Stimulated activated CD8-positive, alpha-beta memory T cell treated with anti-CD3 and anti-CD28 coated beads, Interleukin-12 subunit alpha, Interleukin-12 subunit beta, amount 100 ng/mL, for 1 hour (primary cell): ENCODE measurements around the gene ZSCAN30.
A peak's percentile ranks its signal among the peaks of the same experiment; 100 is the strongest.

ENCODE experiments used
- DNase-seq: peaks from one replicate; pipeline ENCODE4 v3.0.0-alpha.2; 2020; ENCODE audit warnings: low read depth

Gene ZSCAN30

DNA sequence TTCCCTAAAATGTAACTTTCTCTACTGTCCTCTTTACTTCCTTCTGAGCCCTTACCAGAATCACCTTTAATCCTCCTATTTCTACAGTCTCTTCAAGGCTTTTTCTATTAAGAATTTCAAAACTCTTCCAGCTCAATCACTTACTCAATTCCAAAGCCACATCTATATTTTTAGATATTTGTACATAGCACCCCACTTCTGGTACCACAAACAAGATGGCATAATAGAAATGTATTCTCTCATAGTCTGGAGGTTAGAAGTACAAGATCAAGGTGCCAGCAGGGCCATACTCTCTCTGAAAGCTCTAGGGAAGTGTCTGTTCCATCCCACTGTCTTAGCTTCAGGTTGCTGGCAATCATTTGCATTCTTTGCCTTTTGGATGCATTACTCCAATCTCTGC is 11.1 kb downstream of the ZSCAN30 start:
- no peak for DNase-seq

- DNase-seq: no peak
Observed at GRCh38 chr18:35278085-35278484, 11.9 kb downstream of the ZSCAN30 start.

GRCh38 chr18:35277633-35278032 is 12.4 kb downstream of the ZSCAN30 start:
- no peak for DNase-seq

- DNase-seq: no peak
Observed at GRCh38 chr18:35276267-35276666, 13.8 kb downstream of the ZSCAN30 start.

- DNase-seq: no peak
Observed at GRCh38 chr18:35271656-35272055, 18.4 kb downstream of the ZSCAN30 start.

- DNase-seq: no peak
Observed at GRCh38 chr18:35268821-35269220, 21.2 kb downstream of the ZSCAN30 start.

DNA sequence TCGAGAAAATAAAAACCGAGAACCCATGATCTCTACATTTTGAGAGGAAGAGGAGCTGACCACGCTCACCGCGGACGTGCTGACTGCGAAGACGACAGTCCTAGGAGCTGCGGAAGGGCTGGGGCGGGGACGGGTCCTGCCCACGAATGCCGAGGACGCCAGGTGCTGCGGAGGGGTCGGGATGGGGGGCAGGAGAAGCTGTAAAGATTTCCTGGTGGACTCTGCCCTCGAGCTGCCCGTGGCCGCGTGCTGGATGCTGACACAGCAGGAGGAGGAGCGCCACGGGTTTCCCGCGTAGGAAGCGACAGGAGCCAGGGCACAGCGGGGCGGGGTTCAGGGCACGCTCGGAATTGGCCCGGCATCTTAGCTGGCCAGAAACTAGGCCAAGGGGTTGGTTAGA is 22.2 kb downstream of the ZSCAN30 start:
- DNase-seq: no peak

- peak; percentile 56 for DNase-seq
Observed at GRCh38 chr18:35267161-35267651, 22.8 kb downstream of the ZSCAN30 start.

- DNase-seq: no peak
Observed at GRCh38 chr18:35264409-35264808, 25.6 kb downstream of the ZSCAN30 start.

- DNase-seq: no peak
Observed at GRCh38 chr18:35256947-35257346, 33.1 kb downstream of the ZSCAN30 start.

DNA sequence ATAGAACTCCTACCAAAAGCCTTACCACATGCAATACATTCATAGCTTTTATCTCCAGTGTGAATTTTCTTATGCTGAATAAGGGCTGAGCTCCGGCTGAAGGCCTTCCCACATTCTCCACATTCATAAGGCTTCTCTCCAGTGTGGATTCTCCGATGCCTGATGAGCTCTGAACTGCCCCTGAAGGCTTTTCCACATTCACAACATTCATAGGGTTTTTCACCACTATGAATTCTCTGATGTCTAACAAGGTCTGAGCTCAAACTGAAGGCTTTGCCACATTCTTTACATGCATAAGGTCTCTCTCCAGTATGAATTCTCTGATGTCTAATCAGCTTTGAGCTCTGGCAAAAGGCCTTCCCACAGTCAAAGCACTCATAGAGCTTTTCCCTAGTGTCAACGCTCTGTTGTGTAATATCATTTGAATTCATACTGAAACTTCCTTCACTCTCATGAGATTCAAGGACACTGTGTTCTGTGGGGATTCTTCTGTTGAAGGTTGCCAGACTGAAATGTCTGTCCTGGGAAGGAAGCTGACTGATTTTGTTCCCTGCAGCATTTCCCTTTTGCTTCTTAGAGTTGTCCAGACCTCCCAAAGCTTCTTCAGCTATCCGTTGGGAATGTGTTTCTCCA is 36.3 kb downstream of the ZSCAN30 start:
- DNase-seq: no peak

DNA sequence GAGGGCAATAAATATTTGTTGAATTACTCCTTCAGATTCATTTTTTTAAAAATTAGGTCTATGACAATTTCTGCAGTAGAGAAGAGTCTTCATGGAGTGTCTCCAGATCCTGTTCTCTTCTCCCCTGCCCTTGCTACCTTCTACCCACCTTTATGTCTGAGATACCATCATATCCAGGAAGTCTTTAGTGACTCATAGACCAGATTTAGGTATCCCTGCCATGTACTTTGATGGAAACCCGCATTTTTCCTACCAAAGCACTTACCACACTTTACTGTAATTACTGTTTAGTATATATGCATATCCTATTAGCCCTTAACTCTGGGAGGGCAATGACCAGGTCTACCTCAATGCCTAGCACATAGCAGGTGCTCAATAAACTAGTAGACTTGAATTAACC is 37.6 kb downstream of the ZSCAN30 start:
- no peak for DNase-seq

DNA sequence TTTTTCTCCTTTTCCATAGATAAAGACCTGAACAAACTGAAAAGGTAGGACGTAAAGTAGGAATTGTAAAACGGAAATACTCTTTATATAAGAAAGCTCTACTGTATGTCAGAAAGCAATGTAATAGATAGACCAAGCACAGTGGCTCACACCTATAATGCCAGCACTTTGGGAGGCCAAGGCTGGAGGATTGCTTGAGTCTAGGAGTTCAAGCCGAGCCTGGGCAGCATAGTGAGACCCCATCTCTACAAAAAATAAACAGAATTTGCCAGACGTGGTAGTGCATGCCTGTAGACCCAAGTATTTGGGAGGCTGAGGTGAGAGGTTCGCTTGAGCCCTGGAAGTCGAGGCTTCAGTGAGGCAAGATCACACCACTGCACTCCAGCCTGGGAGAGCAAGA is 41.6 kb downstream of the ZSCAN30 start:
- no peak for DNase-seq

- DNase-seq: no peak
Observed at GRCh38 chr18:35247412-35248249, 42.4 kb downstream of the ZSCAN30 start.

DNA sequence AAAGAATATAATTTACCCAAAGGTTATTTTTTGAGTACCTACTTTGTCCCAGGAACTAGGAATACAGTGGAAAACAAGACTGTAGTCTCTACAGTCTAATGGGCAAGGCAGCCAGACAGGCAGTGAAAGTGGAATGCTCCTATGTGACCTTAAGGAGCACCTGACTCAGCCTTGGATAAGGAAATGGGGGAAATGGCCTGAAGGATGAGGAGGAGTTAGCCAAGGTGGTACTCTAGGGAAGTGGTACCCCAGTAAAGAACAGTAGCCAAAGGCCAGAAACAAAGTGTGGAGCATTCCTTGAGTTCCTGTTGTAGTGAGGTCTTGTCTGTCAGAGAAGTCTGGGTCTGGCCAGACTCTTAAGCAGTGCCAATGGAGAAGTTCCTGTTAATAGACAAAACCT is 43.2 kb downstream of the ZSCAN30 start:
- DNase-seq: no peak

DNA sequence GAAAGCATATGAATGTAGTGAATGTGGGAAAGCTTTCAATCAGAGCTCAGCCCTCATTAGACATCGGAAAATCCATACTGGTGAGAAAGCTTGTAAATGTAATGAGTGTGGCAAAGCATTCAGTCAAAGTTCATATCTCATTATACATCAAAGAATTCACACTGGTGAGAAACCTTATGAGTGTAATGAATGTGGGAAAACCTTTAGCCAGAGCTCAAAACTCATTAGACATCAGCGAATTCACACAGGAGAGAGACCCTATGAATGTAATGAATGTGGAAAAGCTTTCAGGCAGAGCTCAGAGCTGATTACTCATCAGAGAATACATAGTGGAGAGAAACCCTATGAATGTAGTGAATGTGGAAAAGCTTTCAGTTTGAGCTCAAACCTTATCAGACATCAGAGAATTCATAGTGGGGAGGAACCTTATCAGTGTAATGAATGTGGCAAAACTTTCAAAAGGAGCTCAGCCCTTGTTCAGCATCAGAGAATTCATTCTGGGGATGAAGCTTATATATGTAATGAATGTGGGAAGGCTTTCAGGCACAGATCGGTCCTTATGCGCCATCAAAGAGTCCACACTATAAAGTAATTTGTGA is 44.2 kb downstream of the ZSCAN30 start:
- no peak for DNase-seq

GRCh38 chr18:35244671-35245070 is 45.4 kb downstream of the ZSCAN30 start:
- DNase-seq: no peak

- no peak for DNase-seq
Observed at GRCh38 chr18:35242426-35242825, 47.6 kb downstream of the ZSCAN30 start.

DNA sequence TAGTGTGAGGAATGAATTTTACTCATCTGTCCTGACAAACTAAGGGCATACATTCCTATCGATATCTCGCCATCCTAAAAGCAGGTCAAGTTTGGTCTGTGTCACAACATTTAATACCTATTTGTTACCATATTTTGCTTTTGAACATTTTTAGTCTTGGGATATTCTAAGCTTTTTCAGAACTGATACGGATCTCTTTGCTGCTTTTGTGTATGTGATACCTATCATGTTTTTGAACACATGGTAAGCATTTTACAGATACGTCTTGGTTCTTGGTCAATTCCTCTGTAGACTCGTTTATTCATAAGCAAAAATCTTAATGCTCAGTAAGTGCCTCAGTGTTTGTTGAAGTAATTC is 48.6 kb downstream of the ZSCAN30 start:
- no peak for DNase-seq

DNA sequence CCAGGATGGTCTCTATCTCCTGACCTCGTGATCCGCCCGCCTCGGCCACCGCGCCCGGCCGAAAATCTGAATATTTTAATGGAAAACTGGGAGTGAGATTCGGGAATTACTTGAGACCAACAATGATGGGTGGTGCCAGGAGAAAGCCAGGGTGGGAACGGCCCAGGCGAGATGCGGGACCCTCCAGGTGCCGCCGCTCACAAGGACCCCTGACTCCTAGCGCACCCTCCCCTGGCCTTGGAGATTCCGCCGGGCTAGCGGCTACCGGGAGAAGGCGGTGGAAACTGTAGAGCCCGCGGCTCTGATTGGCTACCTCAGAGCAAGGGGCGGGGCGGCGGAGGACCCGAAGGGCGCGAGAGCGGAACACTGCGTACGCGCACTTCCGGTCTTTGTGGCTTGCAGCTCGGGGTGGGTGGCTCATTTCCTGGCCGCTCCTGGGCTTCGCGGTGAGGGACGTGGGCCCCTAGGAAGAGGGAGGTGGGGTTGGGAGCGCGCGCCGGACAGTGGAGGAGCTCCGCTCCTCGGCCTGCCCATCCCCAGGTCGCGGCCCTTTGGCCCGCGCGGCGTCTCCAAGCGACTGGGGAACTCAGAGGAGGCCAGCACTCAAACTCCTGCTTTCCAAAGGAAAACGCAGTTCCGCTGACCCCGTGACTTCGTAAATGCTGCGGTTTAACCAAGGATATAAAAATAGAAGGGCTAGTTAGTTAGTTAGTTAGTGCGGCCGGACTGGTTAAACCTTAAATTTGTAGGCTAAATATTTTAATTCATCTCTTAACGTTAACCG is 49.2 kb downstream of the ZSCAN30 start, which contains the start of gene ZNF397:
ZNF397 (plus strand) TSS at position 371 of the 784 bp plus-strand sequence. CDS start 1,437 bp downstream, outside the sequence.
- peak; percentile 95 for DNase-seq

DNA sequence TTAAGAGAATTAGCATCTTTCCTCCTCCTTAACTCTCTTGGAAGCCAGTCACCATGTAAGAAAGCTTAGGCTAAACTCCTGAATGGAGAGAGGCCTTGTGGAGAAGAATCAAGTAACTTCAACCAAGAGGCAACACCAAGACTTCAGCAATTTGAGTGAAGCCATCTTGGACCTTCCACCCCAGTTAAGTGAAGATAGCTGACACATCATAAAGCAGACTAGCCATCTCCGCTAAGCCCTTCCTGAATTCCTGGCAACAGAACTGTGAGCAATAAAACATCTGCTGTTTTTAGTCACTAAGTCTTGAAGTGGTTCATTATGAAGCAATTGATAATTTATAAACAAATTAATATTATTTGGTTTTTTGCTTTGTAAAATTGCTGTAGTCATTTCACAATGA is 50.7 kb downstream of the ZSCAN30 start:
- no peak for DNase-seq
